Testis (tissue), 2 donors: ENCODE data around the gene CEP72.

Source experiments
- CTCF ChIP-seq, 3 experiments: fragments of 450-650 bp in 2 of 3; fragments of 200-600 bp in 1 of 3; sonication (generic) in 1 of 3; IDR thresholded peaks; one replicate each; pipeline ENCODE4 v1.5.1; 2016 to 2019; ENCODE audit warnings: antibody characterized with exemption in 3 of 3, mild to moderate bottlenecking in 2 of 3, moderate library complexity in 1 of 3
- POLR2A ChIP-seq: fragments of 450-650 bp; IDR thresholded peaks from one replicate; pipeline ENCODE4 v1.6.1; 2017; ENCODE audit warnings: antibody characterized with exemption, mild to moderate bottlenecking, moderate library complexity

GRCh38 chr5:604391-604831 lies 7.7 kb upstream of the CEP72 start:
- TF ChIP-seq POLR2A, result no peak
- TF ChIP-seq CTCF (IDR thresholded peaks at IDR 0.05), result no peak
